Kidney epithelial cell (primary cell): ENCODE measurements around the gene TSC22D3. TPM values are rescaled to one million over a fixed set of nuclear protein-coding genes. Genes with fewer than 3 reads are reported as not detected.
"Not testable (repeated sequence)": the region's sequence is repeated elsewhere in the genome, so short reads cannot be mapped to it uniquely, and the experiment has no call there.

ENCODE experiments used
- DNase-seq: peaks from one replicate; pipeline ENCODE4 v3.0.0-alpha.2; 2010; ENCODE audit warnings: low read depth
- H3K27me3 ChIP-seq: 2 replicates; pipeline ENCODE4 v1.6.0; 2011; ENCODE audit warnings: low read length; ENCODE audit not compliant: control insufficient read depth, insufficient read depth
- H3K36me3 ChIP-seq: 2 replicates; pipeline ENCODE4 v1.5.1; 2011; ENCODE audit warnings: low read length; ENCODE audit not compliant: control insufficient read depth, insufficient read depth
- H3K4me3 ChIP-seq: 2 replicates; pipeline ENCODE4 v1.5.1; 2011; ENCODE audit warnings: low read depth, mild to moderate bottlenecking, control low read depth, low read length
- CTCF ChIP-seq: IDR thresholded peaks from 2 replicates; pipeline ENCODE4 v1.5.1; 2011; ENCODE audit warnings: mild to moderate bottlenecking, moderate library complexity, low read length, control low read depth, inconsistent platforms; ENCODE audit not compliant: insufficient read depth, poor library complexity, severe bottlenecking
- total RNA-seq: library from RNA; depleted of rRNA; stranded (reverse); fragments of >200 nt; gene quantifications from 2 replicates; pipeline ENCODE4 v1.2.3, GENCODE V29; 2015

Gene TSC22D3
- total RNA-seq: 69.0 and 75.0 TPM in 2 replicates

- Histone ChIP-seq H3K36me3 (no peaks in the 10 kb centered on the region), H3K4me3 (peak within 1 kb of the TSS; percentile 40), H3K27me3 (no peaks in the 10 kb centered on the region)
- TF ChIP-seq CTCF: no peak
- DNase-seq: peak; percentile 31
These were observed at the start of gene TSC22D3 for GRCh38 chrX:107775734-107776511. TSC22D3 (minus strand) TSS chrX:107775787; CDS start chrX:107775419, 368 bp downstream.

- Histone ChIP-seq H3K4me3 (no peak overlapping the region), H3K36me3 (no peaks in the 10 kb centered on the region), H3K27me3 (no peaks in the 10 kb centered on the region)
- DNase-seq: no peak
- no peak for TF ChIP-seq CTCF
These were observed 47.9 kb upstream of the TSC22D3 start for GRCh38 chrX:107823456-107823855.

GRCh38 chrX:107823042-107823441, 47.5 kb upstream of the TSC22D3 start:
- Histone ChIP-seq H3K36me3 (no peaks in the 10 kb centered on the region), H3K4me3 (no peak overlapping the region)
- no peak for DNase-seq

GRCh38 chrX:107818900-107819521, 43.4 kb upstream of the TSC22D3 start:
- no peak for DNase-seq
- TF ChIP-seq CTCF: no peak
- H3K27me3 ChIP-seq: no peaks in the 10 kb centered on the region
- H3K36me3 ChIP-seq: no peaks in the 10 kb centered on the region
- H3K4me3 ChIP-seq: no peak overlapping the region

More at GRCh38 chrX:107823042-107823441, 47.5 kb upstream of the TSC22D3 start:
- no peak for TF ChIP-seq CTCF
- H3K27me3 ChIP-seq: no peaks in the 10 kb centered on the region

- not testable (repeated sequence) for H3K4me3 ChIP-seq, H3K27me3 ChIP-seq, H3K36me3 ChIP-seq, DNase-seq
These were observed 34.5 kb upstream of the TSC22D3 start for GRCh38 chrX:107810053-107810452.

GRCh38 chrX:107805179-107805578, 29.6 kb upstream of the TSC22D3 start:
- Histone ChIP-seq H3K27me3 (no peaks in the 10 kb centered on the region), H3K36me3 (no peaks in the 10 kb centered on the region), H3K4me3 (no peak overlapping the region)
- DNase-seq: no peak
- no peak for TF ChIP-seq CTCF
